CD8-positive, alpha-beta memory T cell (primary cell): ENCODE measurements around the gene PLIN3. TPM values are rescaled to one million over a fixed set of nuclear protein-coding genes. Genes with fewer than 3 reads are reported as not detected.
"Not testable (repeated sequence)": the region's sequence is repeated elsewhere in the genome, so short reads cannot be mapped to it uniquely, and the experiment has no call there.

Source experiments
- CTCF ChIA-PET: fragments of 350-600 bp; sonication (Branson Sonifier 250); formaldehyde crosslinking; loops from one replicate; lab custom pipeline; 2021; ENCODE audit warnings: antibody characterized with exemption; lab: Charles Lee
- POLR2A ChIA-PET: fragments of 350-600 bp; sonication (Branson Sonifier 250); formaldehyde crosslinking; loops from one replicate; lab custom pipeline; 2021; ENCODE audit warnings: antibody characterized with exemption; lab: Charles Lee
- DNase-seq, 5 donors: peaks; one replicate each; pipeline versions ENCODE4 v3.0.0 to v3.0.0-alpha.2; 2020 to 2022; ENCODE audit warnings: mixed read lengths in 1 of 5
- H3K27ac ChIP-seq: one replicate; pipeline ENCODE4 v1.7.0; 2013; ENCODE audit warnings: low read depth, mild to moderate bottlenecking, low read length, moderate library complexity
- H3K27me3 ChIP-seq: 2 replicates; pipeline ENCODE4 v1.7.0; 2013; ENCODE audit warnings: low read length, mild to moderate bottlenecking; ENCODE audit not compliant: insufficient read depth, poor library complexity, severe bottlenecking
- H3K36me3 ChIP-seq: 2 replicates; pipeline ENCODE4 v1.7.0; 2013; ENCODE audit warnings: mild to moderate bottlenecking, low read length, moderate library complexity; ENCODE audit not compliant: insufficient read depth
- H3K4me1 ChIP-seq: 2 replicates; pipeline ENCODE4 v1.7.0; 2013; ENCODE audit warnings: mild to moderate bottlenecking, low read length, moderate library complexity; ENCODE audit not compliant: insufficient read depth
- H3K4me3 ChIP-seq: 2 replicates; pipeline ENCODE4 v1.7.0; 2013; ENCODE audit warnings: mild to moderate bottlenecking, low read length
- H3K9me3 ChIP-seq: 2 replicates; pipeline ENCODE4 v1.7.0; 2013; ENCODE audit warnings: mild to moderate bottlenecking, low read length
- H3K27ac Mint-ChIP-seq, 8 donors: one replicate each; pipeline ENCODE4 v1.8.0; 2020 to 2021; ENCODE audit warnings: mixed read lengths in 8 of 8, mild to moderate bottlenecking in 6 of 8, inconsistent platforms in 3 of 8, moderate library complexity in 3 of 8
- H3K27me3 Mint-ChIP-seq, 2 donors: one replicate each; pipeline ENCODE4 v1.8.0; 2020 to 2021; ENCODE audit warnings: mixed read lengths in 2 of 2, mild to moderate bottlenecking in 1 of 2, moderate library complexity in 1 of 2
- H3K36me3 Mint-ChIP-seq, 3 donors: one replicate each; pipeline ENCODE4 v1.8.0; 2020 to 2021; ENCODE audit warnings: mixed read lengths in 3 of 3, inconsistent platforms in 1 of 3, mild to moderate bottlenecking in 1 of 3
- H3K4me1 Mint-ChIP-seq, 3 donors: one replicate each; pipeline ENCODE4 v1.8.0; 2020 to 2021; ENCODE audit warnings: mixed read lengths in 3 of 3, inconsistent platforms in 1 of 3, mild to moderate bottlenecking in 1 of 3
- H3K4me3 Mint-ChIP-seq, 7 donors: one replicate each; pipeline ENCODE4 v1.8.0; 2020 to 2021; ENCODE audit warnings: mixed read lengths in 7 of 7, mild to moderate bottlenecking in 6 of 7, moderate library complexity in 4 of 7, inconsistent platforms in 2 of 7
- H3K9me3 Mint-ChIP-seq, 5 donors: one replicate each; pipeline ENCODE4 v1.8.0; 2020 to 2022; ENCODE audit warnings: mixed read lengths in 5 of 5, mild to moderate bottlenecking in 3 of 5, moderate library complexity in 2 of 5, inconsistent platforms in 1 of 5
- polyA plus RNA-seq: library from polyadenylated mRNA; unstranded; fragments of 300-500 nt; fragmentation: Illumina TruSeq; gene quantifications from one replicate; pipeline ENCODE4 v1.2.3, GENCODE V29; 2021
- total RNA-seq, 2 experiments: library from RNA; stranded (reverse); gene quantifications; one replicate each; pipeline ENCODE4 v1.2.3, GENCODE V29; 2021

Gene PLIN3
- total and polyA plus RNA-seq, 3 experiments from 2014 or later = 12.3 to 21.6 (median 15.4) TPM

DNA sequence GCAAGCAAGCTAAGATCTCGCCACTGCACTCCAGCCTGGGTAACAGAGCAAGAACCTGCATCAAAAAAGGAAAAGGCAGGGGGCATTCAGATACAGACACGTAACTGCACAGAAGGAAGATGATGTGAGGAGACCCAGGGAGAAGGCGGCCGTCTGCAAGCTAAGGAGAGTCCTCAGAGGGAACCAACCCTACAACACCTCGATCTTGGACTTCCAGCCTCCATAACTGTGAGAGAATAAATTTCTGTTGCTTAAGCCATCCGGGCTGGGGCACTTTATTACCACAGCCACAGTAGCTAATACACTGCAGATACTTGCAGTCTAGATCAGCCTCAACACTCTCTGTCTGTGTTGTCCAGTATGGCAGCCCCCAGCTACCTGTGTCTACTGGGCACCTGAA lies 43.9 kb downstream of the PLIN3 start:
- no peaks in the 10 kb centered on the region for H3K27me3 Mint-ChIP-seq
- ChIA-PET CTCF (interaction anchor here (1.0 to 1.5 kb wide), 2 partner anchors 14 to 208 kb away, joined by 3 to 8 read pairs; no protein-coding TSS in a partner anchor), POLR2A (no interaction called here)
- no peak overlapping the region for H3K27ac ChIP-seq
- H3K9me3 ChIP-seq = no peaks in the 10 kb centered on the region
- no peaks in the 10 kb centered on the region for H3K36me3 ChIP-seq
- no peaks in the 10 kb centered on the region for H3K9me3 Mint-ChIP-seq
- no peaks in the 10 kb centered on the region for H3K4me1 ChIP-seq
- no peak for DNase-seq
- H3K4me3 Mint-ChIP-seq = no peak overlapping the region
- peaks cover 0 to 24% (median 5%) of the 10 kb centered on the region in 3 donors for H3K36me3 Mint-ChIP-seq
- no peak overlapping the region for H3K4me3 ChIP-seq
- H3K4me1 Mint-ChIP-seq = peaks cover 4 to 15% (median 7%) of the 10 kb centered on the region in 3 donors
- peak overlapping the region in 2 of 8 donors; percentile 36 to 50 for H3K27ac Mint-ChIP-seq
- no peaks in the 10 kb centered on the region for H3K27me3 ChIP-seq

DNA sequence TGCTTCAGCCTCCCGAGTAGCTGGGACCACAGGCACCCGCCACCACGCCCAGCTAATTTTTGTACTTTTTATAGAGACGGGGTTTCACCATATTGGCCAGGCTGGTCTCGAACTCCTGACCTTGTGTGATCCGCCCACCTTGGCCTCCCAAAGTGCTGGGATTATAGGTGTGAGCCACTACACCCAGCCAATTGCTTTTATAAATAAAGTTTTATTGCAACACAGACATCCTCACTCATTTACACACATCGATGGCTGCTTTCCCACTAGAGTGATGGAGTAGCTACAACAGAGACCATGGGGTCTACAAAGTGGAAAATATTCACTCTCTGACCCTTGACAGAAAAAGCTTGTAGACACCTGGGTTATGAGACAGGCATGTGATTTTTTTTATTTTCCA lies 45.1 kb downstream of the PLIN3 start:
- not testable (repeated sequence) for H3K9me3 ChIP-seq, H3K27ac ChIP-seq, H3K4me1 Mint-ChIP-seq, H3K4me3 ChIP-seq, H3K9me3 Mint-ChIP-seq, H3K27me3 ChIP-seq, H3K36me3 ChIP-seq, DNase-seq, H3K4me1 ChIP-seq, H3K27me3 Mint-ChIP-seq, H3K4me3 Mint-ChIP-seq
- ChIA-PET POLR2A (interaction anchor here (0.6 kb wide), 1 partner anchor 13 kb away, joined by 3 read pairs; no protein-coding TSS in a partner anchor), CTCF (interaction anchor here (0.8 to 1.5 kb wide), 3 partner anchors 9 to 29 kb away, joined by 3 to 8 read pairs (median 3); no protein-coding TSS in a partner anchor)
- Mint-ChIP-seq H3K36me3 (peaks cover 0 to 31% (median 5%) of the 10 kb centered on the region in 3 donors), H3K27ac (peak overlapping the region in 1 of 8 donors; percentile 33)

DNA sequence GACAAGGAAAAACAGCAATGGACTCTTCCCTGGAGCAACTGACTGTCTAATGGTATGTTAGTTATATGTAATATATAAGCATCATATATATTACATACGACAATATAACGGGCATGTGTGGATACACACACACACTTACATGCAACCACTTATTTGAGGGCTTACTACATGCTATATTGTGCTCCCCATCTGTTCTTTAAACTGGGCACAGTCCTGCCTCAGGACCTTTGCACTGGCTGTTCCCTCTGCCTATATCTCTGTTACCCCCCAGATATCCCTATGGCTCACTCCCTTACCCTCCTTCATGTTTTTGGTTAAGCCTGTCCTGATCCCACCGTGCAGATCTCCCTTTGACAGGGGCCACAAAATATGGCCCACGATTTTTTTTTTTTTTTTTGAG lies 46.2 kb downstream of the PLIN3 start:
- H3K36me3 Mint-ChIP-seq = peaks cover 0 to 41% (median 5%) of the 10 kb centered on the region in 3 donors
- Histone ChIP-seq H3K4me3 (no peak overlapping the region), H3K27ac (no peak overlapping the region), H3K27me3 (no peaks in the 10 kb centered on the region), H3K9me3 (no peaks in the 10 kb centered on the region), H3K36me3 (no peaks in the 10 kb centered on the region), H3K4me1 (no peaks in the 10 kb centered on the region)
- H3K4me1 Mint-ChIP-seq = peaks cover 0 to 2% (median 2%) of the 10 kb centered on the region in 3 donors
- POLR2A ChIA-PET = no interaction called here
- H3K9me3 Mint-ChIP-seq = no peaks in the 10 kb centered on the region
- H3K27ac Mint-ChIP-seq = peak overlapping the region in 1 of 8 donors; percentile 24
- DNase-seq = no peak
- CTCF ChIA-PET = interaction anchor here (0.8 to 1.3 kb wide), 2 partner anchors 8 to 11 kb away, joined by 3 read pairs; no protein-coding TSS in a partner anchor
- H3K4me3 Mint-ChIP-seq = no peak overlapping the region
- no peaks in the 10 kb centered on the region for H3K27me3 Mint-ChIP-seq

DNA sequence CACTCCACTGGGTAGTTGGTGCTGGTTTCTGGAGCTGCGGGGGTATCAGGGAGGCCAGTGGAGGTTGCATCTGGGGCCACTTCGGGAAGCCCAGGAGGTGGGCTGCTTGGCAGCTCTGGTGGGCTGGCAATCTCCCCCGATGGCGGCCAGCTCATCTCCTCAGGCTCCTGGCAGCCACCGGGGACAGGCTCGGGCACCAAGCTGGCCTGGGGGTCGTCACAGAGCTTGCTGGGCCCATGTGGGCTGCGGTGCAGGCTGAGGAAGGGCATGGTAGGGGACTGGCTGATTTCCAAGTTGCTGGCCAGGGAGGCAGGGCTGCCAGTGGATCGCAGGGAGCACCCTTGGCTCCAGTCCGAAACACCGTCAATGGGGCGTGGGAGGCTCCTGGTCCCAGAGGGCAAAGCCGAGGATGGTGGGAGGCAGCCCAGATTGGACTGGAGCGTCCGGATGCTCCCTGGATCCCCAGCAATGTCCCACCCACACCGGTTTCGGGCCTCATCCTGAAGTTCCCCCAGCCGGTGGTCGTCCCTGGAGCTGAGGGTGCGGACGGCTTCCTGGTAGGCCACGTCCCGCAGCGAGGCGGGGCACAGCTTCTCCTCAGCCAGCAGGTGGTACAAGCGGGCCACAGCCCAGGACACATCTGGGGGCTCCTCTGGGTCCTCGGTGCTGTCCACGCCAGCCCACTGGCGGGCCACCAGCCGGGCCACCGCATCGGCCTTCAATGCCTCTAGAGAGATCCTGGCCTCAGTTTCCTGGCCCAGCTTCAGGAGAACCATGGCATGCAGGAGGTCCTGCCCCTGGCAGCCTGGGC lies 49.8 kb downstream of the PLIN3 start:
- Mint-ChIP-seq H3K4me3 (no peak overlapping the region), H3K9me3 (no peaks in the 10 kb centered on the region), H3K36me3 (peaks cover 0 to 37% (median 3%) of the 10 kb centered on the region in 3 donors), H3K27ac (no peak overlapping the region), H3K4me1 (peaks cover 7 to 17% (median 10%) of the 10 kb centered on the region in 3 donors), H3K27me3 (no peaks in the 10 kb centered on the region)
- Histone ChIP-seq H3K4me1 (peaks cover 10% of the 10 kb centered on the region), H3K9me3 (no peaks in the 10 kb centered on the region), H3K4me3 (no peak overlapping the region), H3K27ac (no peak overlapping the region), H3K27me3 (no peaks in the 10 kb centered on the region), H3K36me3 (no peaks in the 10 kb centered on the region)
- DNase-seq = no peak
- CTCF ChIA-PET = interaction anchor here (0.8 to 2.7 kb wide), 7 partner anchors 8 to 213 kb away, joined by 3 to 17 read pairs (median 3); partner anchors contain the start of gene FEM1A
- POLR2A ChIA-PET = interaction anchor here (0.6 to 1.0 kb wide), 3 partner anchors 9 to 210 kb away, joined by 3 to 6 read pairs (median 4); no protein-coding TSS in a partner anchor

DNA sequence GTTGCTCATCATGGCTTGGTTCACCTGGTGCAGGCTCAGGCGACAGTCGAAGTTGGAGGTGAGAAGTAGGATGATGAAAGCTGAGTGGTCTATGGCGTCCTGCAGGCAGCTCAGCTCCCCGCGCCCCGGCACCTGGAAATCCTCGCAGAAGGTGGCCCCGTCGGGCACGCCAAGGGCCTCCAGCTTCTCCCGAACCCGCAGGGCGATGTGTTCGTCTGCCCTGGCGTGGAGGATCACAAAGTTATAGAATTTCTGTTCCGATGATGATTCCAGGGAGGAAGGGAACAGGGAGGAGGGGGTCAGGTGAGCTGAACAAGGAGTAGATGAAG lies 50.6 kb downstream of the PLIN3 start:
- Histone ChIP-seq H3K4me3 (no peak overlapping the region), H3K9me3 (no peaks in the 10 kb centered on the region), H3K27ac (no peak overlapping the region), H3K27me3 (no peaks in the 10 kb centered on the region), H3K36me3 (no peaks in the 10 kb centered on the region), H3K4me1 (peaks cover 10% of the 10 kb centered on the region)
- DNase-seq = no peak
- Mint-ChIP-seq H3K4me3 (no peak overlapping the region), H3K9me3 (no peaks in the 10 kb centered on the region), H3K27ac (peak overlapping the region in 2 of 8 donors; percentile 56 to 88), H3K27me3 (no peaks in the 10 kb centered on the region), H3K4me1 (peaks cover 7 to 15% (median 10%) of the 10 kb centered on the region in 3 donors), H3K36me3 (peaks cover 0 to 34% (median 3%) of the 10 kb centered on the region in 3 donors)
- POLR2A ChIA-PET = interaction anchor here (0.5 to 1.0 kb wide), 3 partner anchors 10 to 211 kb away, joined by 3 to 4 read pairs (median 3); no protein-coding TSS in a partner anchor
- CTCF ChIA-PET = interaction anchor here (0.8 to 2.7 kb wide), 6 partner anchors 8 to 214 kb away, joined by 3 to 17 read pairs (median 4); partner anchors contain the start of gene FEM1A

DNA sequence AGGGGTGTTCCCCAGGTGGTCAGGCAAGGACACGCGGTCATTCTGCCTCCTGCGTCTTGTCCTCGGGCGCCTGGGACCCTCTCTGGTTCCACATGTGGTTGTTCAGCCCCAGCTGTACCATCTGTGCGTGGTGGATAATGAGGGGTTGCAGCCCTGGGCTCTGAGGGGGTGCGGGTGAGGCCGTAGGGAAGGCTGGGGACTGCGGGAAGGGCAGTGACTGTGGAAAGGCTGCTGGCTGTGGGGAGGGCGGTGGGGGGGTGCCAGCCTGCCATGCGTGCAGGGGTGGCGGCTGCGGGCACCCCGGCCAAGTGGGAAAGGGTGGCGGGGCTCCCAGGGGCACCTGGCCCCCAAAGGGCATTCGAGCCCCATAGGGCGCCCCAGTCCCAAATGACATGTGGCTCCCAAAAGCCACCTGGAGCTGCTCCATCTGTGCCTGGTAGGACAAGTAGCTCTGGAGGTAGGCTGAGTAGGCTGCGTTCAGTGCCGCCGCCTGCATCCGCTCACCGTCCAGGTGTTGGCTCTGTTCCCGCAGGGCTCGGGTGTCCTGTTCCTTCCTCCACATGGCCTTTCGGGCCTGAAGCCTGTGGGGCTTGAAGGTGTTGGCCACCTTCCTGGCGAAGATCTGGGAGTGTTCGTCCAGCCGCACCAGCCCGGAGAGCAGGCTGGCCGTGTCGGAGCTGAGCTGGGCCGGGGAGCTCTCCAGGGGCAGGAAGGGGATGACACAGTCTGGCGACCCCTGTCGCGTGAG lies 51.1 kb downstream of the PLIN3 start:
- no peak overlapping the region for H3K4me3 Mint-ChIP-seq
- Histone ChIP-seq H3K4me1 (peaks cover 10% of the 10 kb centered on the region), H3K4me3 (no peak overlapping the region), H3K27ac (no peak overlapping the region), H3K27me3 (no peaks in the 10 kb centered on the region), H3K36me3 (no peaks in the 10 kb centered on the region), H3K9me3 (no peaks in the 10 kb centered on the region)
- DNase-seq = no peak
- ChIA-PET CTCF (interaction anchor here (1.0 to 2.3 kb wide), 4 partner anchors 11 to 215 kb away, joined by 3 to 6 read pairs (median 4); partner anchors contain the start of gene FEM1A), POLR2A (interaction anchor here (0.5 to 1.0 kb wide), 2 partner anchors 10 to 13 kb away, joined by 3 read pairs; no protein-coding TSS in a partner anchor)
- H3K4me1 Mint-ChIP-seq = peaks cover 10 to 18% (median 16%) of the 10 kb centered on the region in 3 donors
- no peaks in the 10 kb centered on the region for H3K9me3 Mint-ChIP-seq
- H3K27ac Mint-ChIP-seq = peak overlapping the region in 1 of 8 donors; percentile 56
- no peaks in the 10 kb centered on the region for H3K27me3 Mint-ChIP-seq
- peaks cover 0 to 34% (median 2%) of the 10 kb centered on the region in 3 donors for H3K36me3 Mint-ChIP-seq

DNA sequence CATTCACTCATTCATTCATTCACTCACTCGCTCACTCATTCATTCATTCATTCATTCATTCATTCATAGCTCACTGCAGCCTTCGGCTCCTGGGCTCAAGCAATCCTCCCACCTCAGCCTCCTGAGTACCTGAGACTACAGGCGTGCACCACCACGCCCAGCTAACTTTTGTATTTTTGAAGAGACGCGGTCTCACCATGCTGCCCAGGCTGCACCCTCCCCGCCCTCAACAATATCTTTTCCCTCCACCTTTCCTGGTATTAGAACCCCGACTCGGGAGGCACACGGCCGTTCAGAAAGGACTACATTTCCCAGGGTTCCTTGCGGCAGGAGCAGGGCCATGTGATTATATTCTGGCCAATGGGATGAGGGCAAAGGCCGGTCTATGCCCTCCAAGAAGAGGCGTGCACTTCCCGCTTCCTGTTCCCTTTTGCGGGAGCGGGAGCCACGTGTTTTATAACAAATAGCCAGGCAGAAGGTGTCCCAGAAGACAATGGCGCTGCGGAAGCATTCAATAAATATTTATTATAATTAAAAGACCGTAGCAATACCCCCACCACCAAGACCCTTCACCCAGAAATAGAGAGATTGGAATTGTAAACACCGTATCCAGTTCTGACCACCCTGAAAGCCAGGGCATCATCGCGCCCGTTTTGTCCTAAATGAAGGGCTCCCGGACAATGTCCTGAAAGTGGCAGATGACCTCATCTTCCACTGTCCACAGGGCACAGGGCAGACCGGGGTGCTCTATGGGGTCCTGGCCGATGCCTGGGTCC lies 51.9 kb downstream of the PLIN3 start:
- Histone ChIP-seq H3K9me3 (no peaks in the 10 kb centered on the region), H3K27me3 (no peaks in the 10 kb centered on the region), H3K4me1 (peaks cover 10% of the 10 kb centered on the region), H3K27ac (no peak overlapping the region), H3K36me3 (no peaks in the 10 kb centered on the region), H3K4me3 (peak overlapping the region; percentile 42)
- Mint-ChIP-seq H3K9me3 (no peaks in the 10 kb centered on the region), H3K36me3 (peaks cover 0 to 30% (median 0%) of the 10 kb centered on the region in 3 donors), H3K4me1 (peaks cover 10 to 18% (median 17%) of the 10 kb centered on the region in 3 donors), H3K27ac (peak overlapping the region in 7 of 8 donors; percentile 34 to 91 (median 79)), H3K4me3 (peak overlapping the region; percentile 1 to 89 (median 76)), H3K27me3 (no peaks in the 10 kb centered on the region)
- ChIA-PET POLR2A (no interaction called here), CTCF (no interaction called here)
- peak; percentile 51 to 80 (median 72) for DNase-seq
